Fibroblast of mammary gland (primary cell): ENCODE measurements around the gene DNPH1.

Experiments
- DNase-seq: peaks from one replicate; pipeline ENCODE4 v3.0.0-alpha.2; 2010; ENCODE audit warnings: low read depth
- H3K4me3 ChIP-seq: 2 replicates; pipeline ENCODE4 v1.5.1; 2011; ENCODE audit warnings: low read depth, mild to moderate bottlenecking, low read length, moderate library complexity; ENCODE audit not compliant: control insufficient read depth
- TF ChIP-seq, protein P1 (sequence below): conservative IDR thresholded peaks from 2 replicates; pipeline ENCODE4 v1.5.1; 2011; ENCODE audit warnings: low read depth, low read length, inconsistent platforms; ENCODE audit not compliant: control insufficient read depth, insufficient read depth

Gene DNPH1

DNA sequence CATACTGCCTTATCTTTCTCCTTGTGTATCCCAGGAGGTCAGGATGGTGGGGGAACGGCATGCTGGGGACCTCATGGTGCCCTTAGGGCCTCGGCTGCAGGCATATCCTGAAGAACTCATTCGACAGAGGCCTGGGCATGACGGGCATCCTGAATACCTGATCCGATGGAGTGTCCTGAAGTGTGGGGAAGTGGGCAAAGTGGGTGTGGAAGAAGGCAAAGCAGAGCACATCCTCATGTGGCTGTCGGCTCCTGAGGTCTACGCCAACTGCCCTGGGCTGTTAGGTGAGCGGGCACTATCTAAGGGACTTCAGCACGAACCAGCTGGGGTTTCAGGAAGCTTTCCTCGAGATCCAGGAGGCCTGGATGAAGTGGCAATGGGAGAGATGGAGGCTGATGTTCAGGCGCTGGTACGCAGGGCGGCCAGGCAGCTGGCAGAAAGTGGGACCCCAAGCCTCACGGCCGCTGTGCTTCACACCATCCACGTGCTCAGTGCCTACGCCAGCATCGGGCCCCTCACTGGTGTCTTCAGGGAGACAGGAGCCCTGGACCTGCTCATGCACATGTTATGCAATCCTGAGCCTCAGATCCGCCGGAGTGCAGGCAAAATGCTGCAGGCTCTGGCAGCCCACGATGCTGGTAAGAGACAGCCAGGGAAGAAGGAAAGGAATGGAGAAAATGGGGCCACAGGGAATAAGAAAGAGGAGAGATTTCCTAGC, 44.9 kb downstream of the DNPH1 start:
- TF ChIP-seq, protein P1, sequence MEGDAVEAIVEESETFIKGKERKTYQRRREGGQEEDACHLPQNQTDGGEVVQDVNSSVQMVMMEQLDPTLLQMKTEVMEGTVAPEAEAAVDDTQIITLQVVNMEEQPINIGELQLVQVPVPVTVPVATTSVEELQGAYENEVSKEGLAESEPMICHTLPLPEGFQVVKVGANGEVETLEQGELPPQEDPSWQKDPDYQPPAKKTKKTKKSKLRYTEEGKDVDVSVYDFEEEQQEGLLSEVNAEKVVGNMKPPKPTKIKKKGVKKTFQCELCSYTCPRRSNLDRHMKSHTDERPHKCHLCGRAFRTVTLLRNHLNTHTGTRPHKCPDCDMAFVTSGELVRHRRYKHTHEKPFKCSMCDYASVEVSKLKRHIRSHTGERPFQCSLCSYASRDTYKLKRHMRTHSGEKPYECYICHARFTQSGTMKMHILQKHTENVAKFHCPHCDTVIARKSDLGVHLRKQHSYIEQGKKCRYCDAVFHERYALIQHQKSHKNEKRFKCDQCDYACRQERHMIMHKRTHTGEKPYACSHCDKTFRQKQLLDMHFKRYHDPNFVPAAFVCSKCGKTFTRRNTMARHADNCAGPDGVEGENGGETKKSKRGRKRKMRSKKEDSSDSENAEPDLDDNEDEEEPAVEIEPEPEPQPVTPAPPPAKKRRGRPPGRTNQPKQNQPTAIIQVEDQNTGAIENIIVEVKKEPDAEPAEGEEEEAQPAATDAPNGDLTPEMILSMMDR, result no peak
- H3K4me3 ChIP-seq, result no peak overlapping the region
- DNase-seq, result no peak

- TF ChIP-seq, protein P1, result no peak
- no peak for DNase-seq
- H3K4me3 ChIP-seq, result no peak overlapping the region
These were observed 45.8 kb downstream of the DNPH1 start for GRCh38 chr6:43183441-43183840.

DNA sequence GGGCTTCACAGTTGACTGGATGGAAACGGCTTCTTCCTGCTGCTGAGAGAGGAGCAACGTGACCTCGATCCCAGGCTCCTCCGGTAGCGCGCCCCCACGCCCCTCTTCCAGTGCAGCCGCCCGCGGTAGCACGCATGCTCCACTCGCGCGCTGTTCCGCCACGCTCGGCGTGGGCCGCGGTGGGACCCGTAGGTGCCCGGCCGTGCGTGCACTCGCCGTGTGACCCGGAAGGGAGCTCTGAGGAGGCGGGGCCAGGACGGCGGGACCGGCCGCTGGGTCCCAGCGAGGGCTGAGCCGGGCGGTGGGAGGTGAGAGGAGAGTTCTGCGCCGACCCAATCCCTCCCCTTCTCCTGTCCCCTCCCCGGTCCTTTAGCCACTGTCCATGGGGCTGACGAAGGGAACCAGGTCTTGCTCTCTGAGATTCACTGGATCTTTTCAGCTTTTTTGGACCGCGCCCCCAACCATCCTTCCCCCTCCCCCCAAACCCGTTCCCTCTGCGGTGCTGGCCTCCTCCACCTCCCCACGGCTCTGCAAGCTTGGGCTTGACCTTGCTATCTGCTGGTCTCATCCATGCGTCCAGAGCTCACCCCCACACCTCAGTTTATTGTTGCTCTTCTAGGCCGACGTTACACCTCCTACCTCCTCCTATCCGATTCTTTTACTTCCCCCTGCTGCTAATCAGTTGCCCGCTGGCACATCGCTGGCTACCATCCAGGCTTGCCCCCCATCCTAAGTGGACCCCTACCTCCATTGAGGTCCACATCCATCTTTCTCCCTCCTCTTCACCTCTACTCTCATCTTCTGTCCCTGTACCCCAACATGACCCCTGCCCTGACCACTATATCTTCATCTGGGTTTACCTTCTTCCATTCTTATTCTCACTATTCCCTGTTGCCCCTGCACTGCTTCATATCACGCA, 47.1 kb downstream of the DNPH1 start, which contains the start of gene CUL9:
CUL9 (plus strand) TSS at position 255 of the 919 bp plus-strand sequence. CDS start 2,115 bp downstream, outside the sequence.
- H3K4me3 ChIP-seq, result peak within 1 kb of the TSS; percentile 67
- TF ChIP-seq, protein P1, result no peak
- DNase-seq, result peak; percentile 58

GRCh38 chr6:43181621-43181941, 47.7 kb downstream of the DNPH1 start:
- peak overlapping the region; percentile 67 for H3K4me3 ChIP-seq
- no peak for DNase-seq
- TF ChIP-seq, protein P1, result no peak

GRCh38 chr6:43180985-43181384, 48.3 kb downstream of the DNPH1 start:
- H3K4me3 ChIP-seq, result no peak overlapping the region
- TF ChIP-seq, protein P1, result no peak
- DNase-seq, result peak; percentile 14

DNA sequence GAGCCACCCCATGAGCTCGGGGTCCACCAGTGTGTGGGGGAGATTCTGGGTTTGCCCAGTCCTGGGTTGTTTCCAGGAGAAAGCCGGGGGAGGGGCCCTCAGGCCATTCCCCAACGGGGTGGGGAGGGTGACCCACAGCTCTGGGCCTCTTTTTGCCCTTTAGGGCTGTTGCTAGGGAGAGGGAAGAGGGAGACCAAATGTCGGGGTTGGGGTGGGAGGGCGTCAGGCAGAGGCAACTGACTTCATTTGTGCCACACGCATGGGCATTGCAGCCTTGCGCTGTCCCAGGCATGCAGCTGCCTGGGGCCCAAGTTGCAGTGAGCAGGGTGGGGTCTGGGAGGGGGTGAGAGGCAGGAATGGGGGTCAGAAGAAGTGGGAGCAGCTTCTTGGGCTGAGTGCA, 49.2 kb downstream of the DNPH1 start:
- no peak overlapping the region for H3K4me3 ChIP-seq
- DNase-seq, result no peak
- TF ChIP-seq, protein P1, result no peak
